Endothelial cell of umbilical vein (primary cell): ENCODE data around the gene FKBP8. TPM values are rescaled to one million over a fixed set of nuclear protein-coding genes. Genes with fewer than 3 reads are reported as not detected.

Experiments used
- BruUV-seq: library from RNA; stranded (reverse); fragments of 400-500 nt; replicated peaks from 2 replicates; lab custom pipeline; 2021; lab: Mats Ljungman, UMichigan
- CTCF ChIA-PET: fragments of 300-600, 350-600 bp; sonication (Branson Sonifier 250); formaldehyde crosslinking; loops from one replicate; lab custom pipeline; 2021; ENCODE audit warnings: antibody characterized with exemption, inconsistent platforms; lab: Charles Lee
- POLR2A ChIA-PET: fragments of 300-600, 350-600 bp; sonication (Branson Sonifier 250); formaldehyde crosslinking; loops from one replicate; lab custom pipeline; 2021; ENCODE audit warnings: antibody characterized with exemption, inconsistent platforms; lab: Charles Lee
- DNase-seq: peaks from one replicate; pipeline ENCODE4 v3.0.0-alpha.2; 2011; ENCODE audit warnings: low read depth, low spot score
- FAIRE-seq: peaks from 2 replicates; lab custom pipeline; 2011; peaks lifted over from hg19 to GRCh38; lab: Jason Lieb, UNC
- H2AFZ ChIP-seq: 2 replicates; pipeline ENCODE4 v1.6.0; 2012; ENCODE audit warnings: low read depth, low read length, control low read depth, inconsistent platforms
- H3K27ac ChIP-seq: 2 replicates; pipeline ENCODE4 v1.5.1; 2011; ENCODE audit warnings: low read depth, mild to moderate bottlenecking, control low read depth, low read length, moderate library complexity; ENCODE audit not compliant: insufficient read depth
- H3K27me3 ChIP-seq, 2 experiments: 2 replicates each; pipeline versions ENCODE4 v1.6.0 to v1.6.1; 2011; ENCODE audit warnings: low read length in 2 of 2, mixed read lengths in 1 of 2; ENCODE audit not compliant: control insufficient read depth in 2 of 2, insufficient read depth in 2 of 2
- H3K36me3 ChIP-seq, 2 experiments: 2 replicates in 1 of 2; 3 replicates in 1 of 2; pipeline ENCODE4 v1.5.1; 2011; ENCODE audit warnings: low read length in 2 of 2, mild to moderate bottlenecking in 1 of 2, moderate library complexity in 1 of 2; ENCODE audit not compliant: control insufficient read depth in 2 of 2, insufficient read depth in 2 of 2; ENCODE audit errors: extremely low read depth in 1 of 2
- H3K4me1 ChIP-seq: 3 replicates; pipeline ENCODE4 v1.5.1; 2011; ENCODE audit warnings: mild to moderate bottlenecking, low read length; ENCODE audit not compliant: control insufficient read depth, insufficient read depth; ENCODE audit errors: extremely low read depth
- H3K4me2 ChIP-seq: 2 replicates; pipeline ENCODE4 v1.6.1; 2011; ENCODE audit warnings: low read length, control low read depth, mixed read lengths; ENCODE audit not compliant: insufficient read depth
- H3K4me3 ChIP-seq, 3 experiments: fragments of 200-600 bp in 1 of 3; sonication (generic), shearing (Covaris generic) in 1 of 3; replicated peaks in 1 of 3; 2 replicates each; pipeline ENCODE4 v1.5.1; 2011 to 2016; ENCODE audit warnings: control low read depth in 3 of 3, low read length in 3 of 3, mild to moderate bottlenecking in 2 of 3, inconsistent platforms in 1 of 3, low read depth in 1 of 3, moderate library complexity in 1 of 3; ENCODE audit not compliant: insufficient read depth in 1 of 3
- H3K79me2 ChIP-seq: 2 replicates; pipeline ENCODE4 v1.6.0; 2012; ENCODE audit warnings: low read length, inconsistent platforms; ENCODE audit not compliant: control insufficient read depth, insufficient read depth
- H3K9ac ChIP-seq: replicated peaks from 2 replicates; pipeline ENCODE3; 2011; ENCODE audit warnings: low read length, control low read depth; ENCODE audit not compliant: insufficient read depth; ENCODE audit errors: extremely low read depth
- H3K9me1 ChIP-seq: replicated peaks from 3 replicates; pipeline ENCODE4 v1.6.0; 2011; ENCODE audit warnings: mild to moderate bottlenecking, low read length; ENCODE audit not compliant: control insufficient read depth, insufficient read depth; ENCODE audit errors: extremely low read depth
- H3K9me3 ChIP-seq: replicated peaks from 2 replicates; pipeline ENCODE4 v1.5.1; 2012; ENCODE audit warnings: low read length, inconsistent platforms; ENCODE audit not compliant: control insufficient read depth, insufficient read depth
- H4K20me1 ChIP-seq: replicated peaks from 2 replicates; pipeline ENCODE3; 2011; ENCODE audit warnings: mild to moderate bottlenecking, low read length; ENCODE audit not compliant: control insufficient read depth, insufficient read depth; ENCODE audit errors: extremely low read depth
- EZH2 ChIP-seq: IDR thresholded peaks from 2 replicates; pipeline ENCODE4 v1.6.1; 2012; ENCODE audit warnings: borderline replicate concordance, low read depth, mild to moderate bottlenecking, moderate library complexity, low read length, inconsistent platforms; ENCODE audit not compliant: severe bottlenecking
- FOS ChIP-seq: IDR thresholded peaks from 2 replicates; pipeline ENCODE4 v1.6.1; 2011; ENCODE audit warnings: mild to moderate bottlenecking, low read length, moderate library complexity, borderline replicate concordance; ENCODE audit not compliant: insufficient read depth
- GATA2 ChIP-seq: IDR thresholded peaks from 2 replicates; pipeline ENCODE4 v1.7.0; 2011; ENCODE audit warnings: low read depth, mild to moderate bottlenecking, moderate library complexity, mixed read lengths, low read length; ENCODE audit not compliant: insufficient read length, insufficient read depth
- JUN ChIP-seq: IDR thresholded peaks from 2 replicates; pipeline ENCODE4 v1.6.1; 2011; ENCODE audit warnings: borderline replicate concordance, low read depth; ENCODE audit not compliant: insufficient read length, insufficient read depth
- MYC ChIP-seq: IDR thresholded peaks from one replicate; pipeline ENCODE4 v1.6.1; 2011; ENCODE audit warnings: mild to moderate bottlenecking, low read depth, low read length
- POLR2A ChIP-seq: IDR thresholded peaks from 2 replicates; pipeline ENCODE4 v1.6.1; 2012; ENCODE audit warnings: low read depth, mild to moderate bottlenecking, control low read depth, low read length
- POLR2AphosphoS5 ChIP-seq: IDR thresholded peaks from 2 replicates; pipeline ENCODE4 v1.6.1; 2012; ENCODE audit warnings: low read depth, mild to moderate bottlenecking, control low read depth, low read length, moderate library complexity; ENCODE audit not compliant: insufficient read depth
- dilution Hi-C: fragments of 300-500 bp; cut with MboI; formaldehyde crosslinking; loops from one replicate; pipeline ENCODE4 v1.15.0; 2019; ENCODE audit warnings: low sequenced_read_pairs; ENCODE audit not compliant: extremely low pct_ligation_motif_present
- intact Hi-C: fragments of 100-400 bp; cut with micrococcal nuclease; formaldehyde crosslinking; loops from one replicate; pipeline ENCODE4 v1.10.0; 2022
- polyA plus RNA-seq, 4 experiments: library from polyadenylated mRNA; depleted of rRNA in 3 of 4; stranded (reverse) in 3 of 4; unstranded in 1 of 4; fragments of >200 nt; gene quantifications; 2 replicates each; pipeline versions ENCODE4 v1.2.1 to v1.2.3, GENCODE V29; 2011 to 2012; ENCODE audit warnings: missing spikeins in 1 of 4
- total RNA-seq: library from RNA; stranded (reverse); gene quantifications from 2 replicates; pipeline ENCODE4 v1.2.3, GENCODE V29; 2021
- TF ChIP-seq, protein P1 (sequence below), 2 donors: IDR thresholded peaks; 1 replicate in 1 of 2; 2 replicates in 1 of 2; pipeline ENCODE4 v1.5.1; 2011; ENCODE audit warnings: low read length in 2 of 2, mild to moderate bottlenecking in 2 of 2, moderate library complexity in 2 of 2, control low read depth in 1 of 2, inconsistent platforms in 1 of 2, low read depth in 1 of 2; ENCODE audit not compliant: insufficient read depth in 1 of 2; ENCODE audit errors: extremely low read depth in 1 of 2
- TF ChIP-seq, protein P2 (sequence below): IDR thresholded peaks from 2 replicates; pipeline ENCODE4 v1.6.1; 2011; ENCODE audit not compliant: insufficient read depth, insufficient read length

The FKBP8 gene
- total and polyA plus RNA-seq, 2 donors (not counting 3 experiments of a cell fraction or from before 2014, with no cell fraction given): 150 to 173 TPM

DNA sequence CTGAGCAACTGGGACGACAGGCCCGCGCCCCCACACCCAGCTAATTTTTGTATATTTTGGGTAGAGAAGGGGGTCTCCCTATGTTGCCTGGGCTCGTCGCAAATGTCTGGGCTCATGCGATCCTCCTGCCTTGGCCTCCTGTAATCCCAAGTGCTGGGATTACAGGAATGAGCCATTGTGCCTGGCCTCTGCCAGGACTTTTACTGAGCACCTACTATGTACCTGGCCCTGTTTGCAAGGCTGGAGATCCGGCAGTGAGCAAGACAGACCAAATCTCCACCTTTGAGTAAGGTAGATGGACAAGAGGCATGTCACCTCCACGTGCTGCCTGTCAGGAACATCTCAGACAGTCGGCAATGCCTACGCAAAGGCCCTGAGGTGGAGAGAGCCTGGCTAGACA lies 6.9 kb downstream of the FKBP8 start:
- Histone ChIP-seq H3K9me1 (no peaks in the 10 kb centered on the region), H3K79me2 (no peaks in the 10 kb centered on the region)

More for the DNA sequence above, 6.9 kb downstream of the FKBP8 start:
- H4K20me1 ChIP-seq: no peaks in the 10 kb centered on the region
- no peak overlapping the region for H2AFZ ChIP-seq
- intact Hi-C loops: no loop called here
- no peak overlapping the region for H3K4me3 ChIP-seq
- H3K9ac ChIP-seq: no peak overlapping the region
- no TSS peak for BruUV-seq
- dilution Hi-C loops: no loop called here
- DNase-seq (no peak), FAIRE-seq (no peak)
- peaks cover 8 to 43% of the 10 kb centered on the region in 2 experiments for H3K36me3 ChIP-seq
- CTCF ChIA-PET: no interaction called here
- POLR2A ChIA-PET: no interaction called here
- no peak overlapping the region for H3K4me2 ChIP-seq
- no peak overlapping the region for H3K27ac ChIP-seq
- no peaks in the 10 kb centered on the region for H3K9me3 ChIP-seq
- no peaks in the 10 kb centered on the region for H3K4me1 ChIP-seq
- TF ChIP-seq POLR2A (no peak), MYC (no peak), GATA2 (no peak), POLR2AphosphoS5 (no peak), FOS (no peak), EZH2 (no peak), JUN (no peak)
- TF ChIP-seq, protein P1, sequence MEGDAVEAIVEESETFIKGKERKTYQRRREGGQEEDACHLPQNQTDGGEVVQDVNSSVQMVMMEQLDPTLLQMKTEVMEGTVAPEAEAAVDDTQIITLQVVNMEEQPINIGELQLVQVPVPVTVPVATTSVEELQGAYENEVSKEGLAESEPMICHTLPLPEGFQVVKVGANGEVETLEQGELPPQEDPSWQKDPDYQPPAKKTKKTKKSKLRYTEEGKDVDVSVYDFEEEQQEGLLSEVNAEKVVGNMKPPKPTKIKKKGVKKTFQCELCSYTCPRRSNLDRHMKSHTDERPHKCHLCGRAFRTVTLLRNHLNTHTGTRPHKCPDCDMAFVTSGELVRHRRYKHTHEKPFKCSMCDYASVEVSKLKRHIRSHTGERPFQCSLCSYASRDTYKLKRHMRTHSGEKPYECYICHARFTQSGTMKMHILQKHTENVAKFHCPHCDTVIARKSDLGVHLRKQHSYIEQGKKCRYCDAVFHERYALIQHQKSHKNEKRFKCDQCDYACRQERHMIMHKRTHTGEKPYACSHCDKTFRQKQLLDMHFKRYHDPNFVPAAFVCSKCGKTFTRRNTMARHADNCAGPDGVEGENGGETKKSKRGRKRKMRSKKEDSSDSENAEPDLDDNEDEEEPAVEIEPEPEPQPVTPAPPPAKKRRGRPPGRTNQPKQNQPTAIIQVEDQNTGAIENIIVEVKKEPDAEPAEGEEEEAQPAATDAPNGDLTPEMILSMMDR (IDR thresholded peaks at IDR 0.05; ENCODE audit: extremely low read depth in 1 of 2, insufficient read depth in 1 of 2, low read depth in 1 of 2, low read length in 2 of 2): no peak
- TF ChIP-seq, protein P2, sequence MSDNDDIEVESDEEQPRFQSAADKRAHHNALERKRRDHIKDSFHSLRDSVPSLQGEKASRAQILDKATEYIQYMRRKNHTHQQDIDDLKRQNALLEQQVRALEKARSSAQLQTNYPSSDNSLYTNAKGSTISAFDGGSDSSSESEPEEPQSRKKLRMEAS: no peak
- no peaks in the 10 kb centered on the region for H3K27me3 ChIP-seq
